ENCODE results near the gene NFIC. TPM values are rescaled to one million over a fixed set of nuclear protein-coding genes. Genes with fewer than 3 reads are reported as not detected.
A peak's percentile ranks its signal among the peaks of the same experiment; 100 is the strongest.

NFIC gene
- total RNA-seq, 4 donors from 2014 or later = 102 to 236 (median 158) TPM

GRCh38 chr19:3364501-3364858 is 1.9 kb upstream of the NFIC start:
- 64 to 67% methylated on average over 4 of the region's 4 CpGs for WGBS, 2 donors
- H3K4me3 ChIP-seq (ENCODE audit: low read depth, poor library complexity, severe bottlenecking) = no peak overlapping the region
- intact Hi-C loops (cut with DNase I; ENCODE audit: low total_unique reads) = no loop called here
- TF ChIP-seq CTCF (IDR thresholded peaks at IDR 0.05) = no peak
- no peak for TF ChIP-seq POLR2A (IDR thresholded peaks at IDR 0.05)
- no peak for DNase-seq (ENCODE audit: low spot score in 2 of 2)

- TF ChIP-seq CTCF (IDR thresholded peaks at IDR 0.05) (no peak), POLR2A (IDR thresholded peaks at IDR 0.05) (no peak)
- intact Hi-C loops (cut with DNase I; ENCODE audit: low total_unique reads) = no loop called here
- WGBS, 2 donors = 28 to 29% methylated on average over 7 to 9 of the region's 9 CpGs
- DNase-seq (ENCODE audit: low spot score in 2 of 2) = peak; percentile 58 to 95
- no peak overlapping the region for H3K4me3 ChIP-seq (ENCODE audit: low read depth, poor library complexity, severe bottlenecking)
Measured at GRCh38 chr19:3365093-3365835, 1.1 kb upstream of the NFIC start.

- H3K4me3 ChIP-seq (ENCODE audit: low read depth, poor library complexity, severe bottlenecking) = peak overlapping the region; percentile 57
- intact Hi-C loops (cut with DNase I; ENCODE audit: low total_unique reads) = no loop called here
- WGBS, 2 donors = 1% methylated on average over 23 to 39 of the region's 65 CpGs
- DNase-seq (ENCODE audit: low spot score in 2 of 2) = peak in 1 of 2 donors; percentile 45
- no peak for TF ChIP-seq POLR2A (IDR thresholded peaks at IDR 0.05)
- TF ChIP-seq CTCF (IDR thresholded peaks at IDR 0.05) = no peak
Measured at GRCh38 chr19:3366753-3367627, 607 bp downstream of the NFIC start.

- intact Hi-C loops (cut with DNase I; ENCODE audit: low total_unique reads) = no loop called here
- DNase-seq (ENCODE audit: low spot score in 2 of 2) = peak in 1 of 2 donors; percentile 34
- H3K4me3 ChIP-seq (ENCODE audit: low read depth, poor library complexity, severe bottlenecking) = peak overlapping the region; percentile 57
- TF ChIP-seq CTCF (IDR thresholded peaks at IDR 0.05) (no peak), POLR2A (IDR thresholded peaks at IDR 0.05) (no peak)
- 13 to 14% methylated on average over 24 of the region's 24 CpGs for WGBS, 2 donors
Measured at GRCh38 chr19:3367628-3368440, 1.5 kb downstream of the NFIC start.

GRCh38 chr19:3368441-3368795 is 2.0 kb downstream of the NFIC start:
- TF ChIP-seq POLR2A (IDR thresholded peaks at IDR 0.05) (no peak), CTCF (IDR thresholded peaks at IDR 0.05) (no peak)
- no peak for DNase-seq (ENCODE audit: low spot score in 2 of 2)
- peak overlapping the region; percentile 57 for H3K4me3 ChIP-seq (ENCODE audit: low read depth, poor library complexity, severe bottlenecking)
- WGBS, 2 donors = 24 to 26% methylated on average over 5 of the region's 5 CpGs
- intact Hi-C loops (cut with DNase I; ENCODE audit: low total_unique reads) = no loop called here
